Panc1 (cell line): Measurements from ENCODE around the gene MAEA. TPM values are rescaled to one million over a fixed set of nuclear protein-coding genes. Genes with fewer than 3 reads are reported as not detected.

Experiments
- ATAC-seq: fragments of 200-7000 bp; cut with Tn5 transposase; 2 replicates; pipeline ENCODE4 v1.9.1; 2020; ENCODE audit warnings: mild to moderate bottlenecking, moderate library complexity
- BruUV-seq: library from RNA; stranded (reverse); fragments of 400-500 nt; replicated peaks from 2 replicates; lab custom pipeline; 2021; lab: Mats Ljungman, UMichigan
- CTCF ChIA-PET: fragments of 300-600 bp; sonication (Branson Sonifier 250); formaldehyde crosslinking; loops from one replicate; lab custom pipeline; 2022; ENCODE audit warnings: antibody characterized with exemption; lab: Charles Lee
- POLR2A ChIA-PET: fragments of 300-600 bp; sonication (Branson Sonifier 250); formaldehyde crosslinking; loops from one replicate; lab custom pipeline; 2022; ENCODE audit warnings: antibody characterized with exemption; lab: Charles Lee
- DNase-seq: peaks from one replicate; pipeline ENCODE4 v3.0.0-alpha.2; 2010; ENCODE audit warnings: low read depth, low spot score
- H3K27ac ChIP-seq: 2 replicates; pipeline ENCODE4 v1.5.1; 2011; ENCODE audit warnings: mild to moderate bottlenecking, low read length, inconsistent platforms
- H3K27me3 ChIP-seq: fragments of 200-500 bp; sonication (Bioruptor generic); 2 replicates; pipeline ENCODE4 v1.6.0; 2014; ENCODE audit warnings: low read length, inconsistent platforms; ENCODE audit not compliant: control insufficient read depth, insufficient read depth
- H3K36me3 ChIP-seq: fragments of 200-500 bp; sonication (Bioruptor generic); 2 replicates; pipeline ENCODE4 v1.5.1; 2014; ENCODE audit warnings: inconsistent platforms, mild to moderate bottlenecking, low read length, moderate library complexity; ENCODE audit not compliant: control insufficient read depth, insufficient read depth
- H3K4me1 ChIP-seq: 2 replicates; pipeline ENCODE4 v1.5.1; 2011; ENCODE audit warnings: inconsistent platforms, mild to moderate bottlenecking, low read length, moderate library complexity; ENCODE audit not compliant: control insufficient read depth, insufficient read depth
- H3K4me3 ChIP-seq, 2 experiments: 2 replicates each; pipeline ENCODE4 v1.5.1; 2011 to 2012; ENCODE audit warnings: low read depth in 2 of 2, low read length in 2 of 2, mild to moderate bottlenecking in 2 of 2, inconsistent platforms in 1 of 2, moderate library complexity in 1 of 2
- H3K9me3 ChIP-seq: fragments of 200-500 bp; sonication (Bioruptor generic); 2 replicates; pipeline ENCODE4 v1.5.1; 2014; ENCODE audit warnings: low read depth, mild to moderate bottlenecking, inconsistent platforms, low read length, moderate library complexity; ENCODE audit not compliant: control insufficient read depth, insufficient read depth
- CTCF ChIP-seq: fragments of 450-650 bp; IDR thresholded peaks from 2 replicates; pipeline ENCODE4 v1.5.1; 2017; ENCODE audit warnings: mild to moderate bottlenecking
- POLR2AphosphoS5 ChIP-seq: IDR thresholded peaks from 2 replicates; pipeline ENCODE4 v1.6.1; 2012; ENCODE audit warnings: mild to moderate bottlenecking, low read depth, low read length, moderate library complexity
- REST ChIP-seq, 2 experiments: IDR thresholded peaks; 2 replicates each; pipeline ENCODE4 v1.6.1; 2011 to 2012; ENCODE audit warnings: low read depth in 2 of 2, control low read depth in 1 of 2, low read length in 1 of 2, mild to moderate bottlenecking in 1 of 2, moderate library complexity in 1 of 2; ENCODE audit not compliant: insufficient read depth in 1 of 2
- SIN3A ChIP-seq: IDR thresholded peaks from 2 replicates; pipeline ENCODE4 v1.6.1; 2012; ENCODE audit warnings: low read depth, mild to moderate bottlenecking, low read length, moderate library complexity, borderline replicate concordance; ENCODE audit not compliant: insufficient read depth
- TCF7L2 ChIP-seq: IDR thresholded peaks from 2 replicates; pipeline ENCODE4 v1.6.1; 2011; ENCODE audit warnings: mild to moderate bottlenecking, low read depth, low read length, inconsistent platforms
- in situ Hi-C: cut with HindIII; loops from 2 replicates; pipeline ENCODE4 v1.10.0; 2016; ENCODE audit warnings: low sequenced_read_pairs, low pct_unique_long_range_greater_than_20kb
- intact Hi-C: fragments of 100-400 bp; cut with micrococcal nuclease; formaldehyde crosslinking; loops from one replicate; pipeline ENCODE4 v1.10.0; 2022; ENCODE audit not compliant: unreplicated experiment
- total RNA-seq: library from RNA; stranded (reverse); gene quantifications from one replicate; pipeline ENCODE4 v1.2.1, GENCODE V29; 2021; ENCODE audit not compliant: unreplicated experiment

MAEA gene
- total RNA-seq, 1 experiment from 2014 or later: 62.3 TPM

GRCh38 chr4:1375051-1375721 is 85.5 kb downstream of the MAEA start:
- Histone ChIP-seq H3K27ac (no peak overlapping the region), H3K9me3 (no peaks in the 10 kb centered on the region), H3K4me3 (no peak overlapping the region), H3K27me3 (no peaks in the 10 kb centered on the region), H3K36me3 (no peaks in the 10 kb centered on the region), H3K4me1 (no peaks in the 10 kb centered on the region)
- DNase-seq: no peak
- TF ChIP-seq REST (IDR thresholded peaks at IDR 0.05; ENCODE audit: insufficient read depth in 1 of 2, low read depth in 2 of 2, low read length in 1 of 2) (no peak), CTCF (no peak), SIN3A (no peak), TCF7L2 (no peak), POLR2AphosphoS5 (no peak)
- in situ Hi-C loops (no loop called here), intact Hi-C loops (no loop called here)
- ATAC-seq: no peak
- POLR2A ChIA-PET: no interaction called here
- no TSS peak for BruUV-seq
- CTCF ChIA-PET: no interaction called here

GRCh38 chr4:1375761-1376322 is 86.2 kb downstream of the MAEA start:
- no peak overlapping the region for H3K27ac ChIP-seq
- BruUV-seq: no TSS peak
- no peak overlapping the region for H3K4me3 ChIP-seq
- ATAC-seq: no peak
- in situ Hi-C loops (no loop called here), intact Hi-C loops (no loop called here)
- no peak for DNase-seq
- H3K4me1 ChIP-seq: no peaks in the 10 kb centered on the region
- H3K27me3 ChIP-seq: no peaks in the 10 kb centered on the region
- POLR2A ChIA-PET: no interaction called here
- no peaks in the 10 kb centered on the region for H3K9me3 ChIP-seq
- CTCF ChIA-PET: no interaction called here
- TF ChIP-seq TCF7L2 (no peak), SIN3A (no peak), POLR2AphosphoS5 (no peak)
- no peaks in the 10 kb centered on the region for H3K36me3 ChIP-seq

GRCh38 chr4:1376391-1376840 is 86.7 kb downstream of the MAEA start:
- CTCF ChIA-PET: no interaction called here
- in situ Hi-C loops: no loop called here
- POLR2A ChIA-PET: no interaction called here
- TF ChIP-seq REST (IDR thresholded peaks at IDR 0.05; ENCODE audit: insufficient read depth in 1 of 2, low read depth in 2 of 2, low read length in 1 of 2): no peak
- no peak for TF ChIP-seq POLR2AphosphoS5
- TF ChIP-seq CTCF: no peak
- Histone ChIP-seq H3K27me3 (no peaks in the 10 kb centered on the region), H3K4me1 (no peaks in the 10 kb centered on the region), H3K27ac (no peak overlapping the region), H3K9me3 (no peaks in the 10 kb centered on the region), H3K36me3 (no peaks in the 10 kb centered on the region), H3K4me3 (no peak overlapping the region)
- no peak for DNase-seq
- intact Hi-C loops: no loop called here
- no peak for ATAC-seq
- no TSS peak for BruUV-seq
